ENCODE measurements around the gene KLK5. TPM values are rescaled to one million over a fixed set of nuclear protein-coding genes. Genes with fewer than 3 reads are reported as not detected.

The KLK5 gene
- polyA plus RNA-seq, 3 donors: not detected

DNA sequence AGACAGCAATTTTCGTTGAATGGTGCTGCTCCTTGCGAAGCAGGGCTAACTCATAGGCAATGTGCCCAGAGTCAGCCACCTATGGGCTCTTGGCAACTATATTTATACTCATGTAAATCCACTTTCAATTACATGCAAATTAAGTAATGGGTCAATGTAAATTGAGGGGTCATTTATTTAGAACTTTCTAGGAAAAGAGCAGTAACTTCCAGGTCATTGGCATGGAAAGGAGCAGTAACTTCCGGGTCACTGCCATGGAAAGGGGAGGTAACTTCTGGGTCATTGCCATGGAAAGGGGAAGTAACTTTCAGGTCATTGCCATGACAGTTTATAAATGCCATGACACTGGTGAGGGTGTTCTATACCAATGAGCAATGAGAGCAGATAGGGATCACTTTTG, 53.3 kb downstream of the KLK5 start:
- Histone ChIP-seq H3K4me3 (replicated peaks in 1 of 3; ENCODE audit: low read depth in 2 of 3, low read length in 3 of 3) (no peak overlapping the region), H3K36me3 (replicated peaks in 1 of 2; ENCODE audit: control insufficient read depth in 1 of 2, insufficient read depth in 2 of 2, low read length in 2 of 2) (no peaks in the 10 kb centered on the region), H2AFZ (ENCODE audit: insufficient read depth, low read depth, low read length, poor library complexity, severe bottlenecking) (no peak overlapping the region), H3K27ac (ENCODE audit: low read depth in 1 of 2, low read length in 2 of 2) (no peak overlapping the region), H4K20me1 (ENCODE audit: insufficient read depth, low read length) (no peaks in the 10 kb centered on the region), H3K27me3 (ENCODE audit: control insufficient read depth in 2 of 2, insufficient read depth in 2 of 2, low read length in 2 of 2) (peaks cover 0 to 2% of the 10 kb centered on the region in 2 donors), H3K4me1 (ENCODE audit: control insufficient read depth in 1 of 2, insufficient read depth in 2 of 2, low read length in 2 of 2) (no peaks in the 10 kb centered on the region), H3K4me2 (replicated peaks; ENCODE audit: extremely low read depth, low read length, poor library complexity, severe bottlenecking) (no peak overlapping the region), H3K9ac (ENCODE audit: insufficient read depth, low read length, poor library complexity, severe bottlenecking) (no peak overlapping the region), H3K79me2 (ENCODE audit: insufficient read depth, low read length) (no peaks in the 10 kb centered on the region), H3K9me3 (replicated peaks in 1 of 2; ENCODE audit: control insufficient read depth in 1 of 2, insufficient read depth in 1 of 2, low read length in 2 of 2) (peaks cover 0 to 12% of the 10 kb centered on the region in 2 donors)
- Mint-ChIP-seq H3K27ac (no peak overlapping the region), H3K36me3 (no peaks in the 10 kb centered on the region), H3K4me3 (no peak overlapping the region), H3K27me3 (ENCODE audit: low read depth in 3 of 3) (peaks cover 6 to 12% (median 7%) of the 10 kb centered on the region in 3 donors), H3K4me1 (no peaks in the 10 kb centered on the region), H3K9me3 (peaks cover 0 to 11% (median 8%) of the 10 kb centered on the region in 7 donors)
- WGBS (ENCODE audit: insufficient coverage): 100% methylated on average over 1 of the region's 3 CpGs
- intact Hi-C loops (cut with micrococcal nuclease): no loop called here
- TF ChIP-seq, protein P1, sequence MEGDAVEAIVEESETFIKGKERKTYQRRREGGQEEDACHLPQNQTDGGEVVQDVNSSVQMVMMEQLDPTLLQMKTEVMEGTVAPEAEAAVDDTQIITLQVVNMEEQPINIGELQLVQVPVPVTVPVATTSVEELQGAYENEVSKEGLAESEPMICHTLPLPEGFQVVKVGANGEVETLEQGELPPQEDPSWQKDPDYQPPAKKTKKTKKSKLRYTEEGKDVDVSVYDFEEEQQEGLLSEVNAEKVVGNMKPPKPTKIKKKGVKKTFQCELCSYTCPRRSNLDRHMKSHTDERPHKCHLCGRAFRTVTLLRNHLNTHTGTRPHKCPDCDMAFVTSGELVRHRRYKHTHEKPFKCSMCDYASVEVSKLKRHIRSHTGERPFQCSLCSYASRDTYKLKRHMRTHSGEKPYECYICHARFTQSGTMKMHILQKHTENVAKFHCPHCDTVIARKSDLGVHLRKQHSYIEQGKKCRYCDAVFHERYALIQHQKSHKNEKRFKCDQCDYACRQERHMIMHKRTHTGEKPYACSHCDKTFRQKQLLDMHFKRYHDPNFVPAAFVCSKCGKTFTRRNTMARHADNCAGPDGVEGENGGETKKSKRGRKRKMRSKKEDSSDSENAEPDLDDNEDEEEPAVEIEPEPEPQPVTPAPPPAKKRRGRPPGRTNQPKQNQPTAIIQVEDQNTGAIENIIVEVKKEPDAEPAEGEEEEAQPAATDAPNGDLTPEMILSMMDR (IDR thresholded peaks at IDR 0.05): no peak
- DNase-seq: no peak

DNA sequence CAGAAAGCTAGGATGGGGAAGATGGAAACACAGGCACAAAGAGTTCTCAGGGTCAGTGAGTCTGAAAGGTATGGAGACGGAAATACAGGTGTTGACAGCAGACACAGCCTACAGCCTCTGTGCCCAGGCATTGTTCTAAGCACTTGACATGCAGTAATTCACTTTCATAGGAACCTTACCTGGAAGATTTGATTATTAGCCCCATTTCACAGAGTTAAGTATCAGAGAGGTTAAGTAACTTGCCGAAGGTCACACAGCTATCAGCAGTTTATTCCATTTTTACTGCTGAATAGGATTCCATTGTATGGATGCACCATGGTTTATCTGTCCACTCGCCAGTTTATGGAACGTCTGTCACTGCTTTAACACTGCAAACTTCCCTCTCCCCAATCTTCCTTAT, 54.8 kb downstream of the KLK5 start:
- no peaks in the 10 kb centered on the region for H4K20me1 ChIP-seq (ENCODE audit: insufficient read depth, low read length)
- no peak overlapping the region for H3K27ac ChIP-seq (ENCODE audit: low read depth in 1 of 2, low read length in 2 of 2)
- H3K27me3 ChIP-seq (ENCODE audit: control insufficient read depth in 2 of 2, insufficient read depth in 2 of 2, low read length in 2 of 2): peaks cover 0 to 2% of the 10 kb centered on the region in 2 donors
- H3K4me3 ChIP-seq (replicated peaks in 1 of 3; ENCODE audit: low read depth in 2 of 3, low read length in 3 of 3): no peak overlapping the region
- TF ChIP-seq, protein P1 (IDR thresholded peaks at IDR 0.05): no peak
- H3K4me2 ChIP-seq (replicated peaks; ENCODE audit: extremely low read depth, low read length, poor library complexity, severe bottlenecking): no peak overlapping the region
- H3K4me1 ChIP-seq (ENCODE audit: control insufficient read depth in 1 of 2, insufficient read depth in 2 of 2, low read length in 2 of 2): no peaks in the 10 kb centered on the region
- 92% methylated on average over 2 of the region's 4 CpGs for WGBS (ENCODE audit: insufficient coverage)
- no peak overlapping the region for H2AFZ ChIP-seq (ENCODE audit: insufficient read depth, low read depth, low read length, poor library complexity, severe bottlenecking)
- Mint-ChIP-seq H3K4me1 (no peaks in the 10 kb centered on the region), H3K27me3 (ENCODE audit: low read depth in 3 of 3) (peaks cover 9 to 10% (median 9%) of the 10 kb centered on the region in 3 donors), H3K4me3 (no peak overlapping the region), H3K27ac (no peak overlapping the region), H3K9me3 (peaks cover 0 to 14% (median 12%) of the 10 kb centered on the region in 7 donors), H3K36me3 (no peaks in the 10 kb centered on the region)
- peaks cover 0 to 19% of the 10 kb centered on the region in 2 donors for H3K9me3 ChIP-seq (replicated peaks in 1 of 2; ENCODE audit: control insufficient read depth in 1 of 2, insufficient read depth in 1 of 2, low read length in 2 of 2)
- no peak overlapping the region for H3K9ac ChIP-seq (ENCODE audit: insufficient read depth, low read length, poor library complexity, severe bottlenecking)
- no peaks in the 10 kb centered on the region for H3K36me3 ChIP-seq (replicated peaks in 1 of 2; ENCODE audit: control insufficient read depth in 1 of 2, insufficient read depth in 2 of 2, low read length in 2 of 2)
- intact Hi-C loops (cut with micrococcal nuclease): no loop called here
- no peaks in the 10 kb centered on the region for H3K79me2 ChIP-seq (ENCODE audit: insufficient read depth, low read length)
- no peak for DNase-seq

Measured in CD14-positive monocyte (primary cell).